T-helper 2 cell (primary cell): ENCODE data around the gene IGF2BP3.
A peak's percentile ranks its signal among the peaks of the same experiment; 100 is the strongest.

Experiments used
- DNase-seq, 5 experiments: peaks; one replicate each; pipeline versions ENCODE4 v3.0.0 to v3.0.0-alpha.2; 2012 to 2022

IGF2BP3 gene

GRCh38 chr7:23472046-23472445, 1.8 kb upstream of the IGF2BP3 start:
- no peak for DNase-seq

GRCh38 chr7:23471106-23471859, 992 bp upstream of the IGF2BP3 start:
- peak in 2 of 5 experiments; percentile 27 to 91 for DNase-seq

- DNase-seq = no peak
Measured at GRCh38 chr7:23469961-23470250, 385 bp downstream of the IGF2BP3 start.

DNA sequence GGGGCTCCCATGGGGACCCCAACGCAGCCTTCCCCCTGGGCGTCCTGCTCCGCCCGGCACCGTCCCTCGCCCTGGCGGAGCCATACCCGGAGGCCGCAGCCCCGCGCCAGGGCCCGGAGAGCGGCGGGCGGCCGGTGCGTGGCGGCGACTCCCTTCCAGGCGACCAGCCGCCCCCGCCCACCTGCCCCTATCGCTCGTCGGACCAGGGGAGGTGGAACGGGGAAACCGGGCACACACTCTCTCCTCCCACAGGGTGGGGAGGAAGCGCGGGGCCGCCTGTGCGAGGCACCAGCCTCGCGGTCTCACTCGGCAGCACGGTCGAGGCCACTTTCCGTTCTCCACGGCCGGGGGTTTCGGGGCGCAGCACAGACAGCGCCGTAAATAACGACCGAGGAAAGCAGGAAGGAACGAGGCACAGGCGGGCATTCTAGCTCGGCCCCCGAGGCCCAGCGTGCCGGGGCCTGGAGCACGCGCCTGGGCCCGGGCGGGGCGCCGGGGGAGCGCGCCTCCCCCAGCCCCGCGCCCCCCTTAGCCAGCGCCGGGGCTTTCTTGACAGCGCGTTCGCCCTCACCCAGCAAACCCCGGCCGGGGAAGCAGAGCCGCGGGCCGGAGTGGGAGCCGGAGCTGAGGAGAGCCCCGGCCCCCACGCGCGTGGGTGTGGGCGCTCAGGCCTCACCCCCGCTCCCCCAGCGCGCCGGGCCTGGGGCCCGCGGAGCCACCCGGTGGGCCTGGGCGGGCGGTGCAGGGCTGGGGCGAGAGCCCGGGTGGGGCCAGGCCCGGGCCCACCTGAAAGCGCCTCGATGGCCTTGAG, 936 bp downstream of the IGF2BP3 start:
- peak in 2 of 5 experiments; percentile 29 to 66 for DNase-seq

DNA sequence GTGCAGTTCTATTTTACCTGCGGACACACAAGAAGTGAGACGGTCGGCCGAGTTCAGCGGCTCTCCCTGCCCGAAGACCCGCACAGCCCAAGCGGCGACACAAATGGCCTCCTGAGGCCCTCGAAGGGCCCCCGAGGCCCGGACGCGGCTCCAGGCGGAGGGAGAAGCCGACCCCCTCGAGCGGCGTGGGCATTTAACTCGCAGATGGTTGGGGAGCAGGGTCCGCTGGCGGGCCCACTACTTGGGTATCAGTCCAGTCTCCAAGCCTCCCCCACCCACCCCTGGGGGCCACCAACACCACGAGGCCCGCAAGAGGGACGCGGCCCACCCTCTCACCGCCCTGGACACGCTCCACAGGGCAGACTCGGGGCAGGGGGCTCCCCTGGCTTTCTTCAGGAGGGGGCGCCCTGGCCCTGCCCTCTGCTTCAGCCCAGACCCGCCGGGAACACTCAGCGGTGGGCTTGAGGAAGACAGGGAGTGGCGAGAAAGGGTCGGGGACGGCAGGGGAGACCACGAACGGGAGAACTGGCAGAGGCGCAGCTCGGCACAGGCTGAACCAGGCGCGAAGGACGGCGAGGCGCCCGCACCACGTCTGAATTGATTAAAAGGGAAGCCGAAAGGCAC, 1.7 kb downstream of the IGF2BP3 start:
- peak in 1 of 5 experiments; percentile 36 for DNase-seq

DNA sequence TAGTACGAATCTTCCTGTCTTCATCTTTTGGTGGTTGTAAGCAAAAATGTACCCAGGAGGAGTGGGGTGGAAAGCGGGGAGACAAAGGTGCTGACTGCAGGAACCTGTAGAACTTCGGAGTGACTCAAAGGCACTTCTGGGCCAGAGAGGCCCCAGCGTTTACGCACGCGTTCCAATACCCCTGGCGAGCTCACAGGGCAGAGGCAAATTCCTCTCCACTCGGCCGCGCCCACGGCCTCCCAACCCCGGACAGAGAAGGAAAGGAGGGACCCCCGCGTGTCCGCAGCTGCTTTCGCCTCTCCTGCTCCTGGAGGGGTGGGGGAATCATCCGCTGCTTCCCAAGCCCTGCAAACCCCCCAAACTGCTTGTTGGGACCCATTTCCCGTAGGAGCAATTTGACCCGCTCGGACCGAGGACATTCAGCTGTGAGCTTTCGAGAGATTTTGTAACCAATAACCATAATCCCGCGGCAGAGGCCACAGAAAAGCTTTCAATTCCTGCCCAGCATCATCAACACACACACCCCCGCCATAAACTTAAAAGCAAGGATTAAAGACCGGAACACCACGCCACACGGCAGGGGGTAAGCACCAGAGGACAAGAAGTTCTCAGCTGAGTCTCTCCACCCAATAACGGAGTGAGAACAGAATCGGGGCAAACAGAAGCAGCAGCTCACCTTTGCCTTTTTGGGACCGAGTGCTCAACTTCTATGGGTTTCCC, 2.3 kb downstream of the IGF2BP3 start:
- peak in 1 of 5 experiments; percentile 57 for DNase-seq

GRCh38 chr7:23467291-23467805, 2.9 kb downstream of the IGF2BP3 start:
- DNase-seq = no peak

GRCh38 chr7:23462846-23463245, 7.4 kb downstream of the IGF2BP3 start:
- DNase-seq = peak in 1 of 5 experiments; percentile 62

DNA sequence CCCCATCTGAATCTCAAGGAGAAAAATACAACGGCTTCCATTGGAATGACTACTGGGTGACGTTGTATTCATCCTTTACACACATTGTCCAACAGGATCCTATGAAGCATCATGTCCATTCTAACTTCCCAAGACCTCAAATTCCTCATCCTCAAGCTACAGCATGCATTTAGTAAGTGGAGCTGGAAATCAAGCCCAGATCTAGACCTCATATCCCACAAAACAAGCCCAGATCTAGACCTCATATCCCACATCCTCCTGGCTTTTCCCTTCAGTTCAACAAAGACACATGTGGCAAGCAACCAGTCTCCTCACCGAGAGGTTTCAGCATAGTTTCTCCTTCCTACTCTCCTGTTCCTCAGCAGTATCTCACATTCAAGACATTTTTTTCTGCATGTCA, 12.2 kb downstream of the IGF2BP3 start:
- no peak for DNase-seq

DNA sequence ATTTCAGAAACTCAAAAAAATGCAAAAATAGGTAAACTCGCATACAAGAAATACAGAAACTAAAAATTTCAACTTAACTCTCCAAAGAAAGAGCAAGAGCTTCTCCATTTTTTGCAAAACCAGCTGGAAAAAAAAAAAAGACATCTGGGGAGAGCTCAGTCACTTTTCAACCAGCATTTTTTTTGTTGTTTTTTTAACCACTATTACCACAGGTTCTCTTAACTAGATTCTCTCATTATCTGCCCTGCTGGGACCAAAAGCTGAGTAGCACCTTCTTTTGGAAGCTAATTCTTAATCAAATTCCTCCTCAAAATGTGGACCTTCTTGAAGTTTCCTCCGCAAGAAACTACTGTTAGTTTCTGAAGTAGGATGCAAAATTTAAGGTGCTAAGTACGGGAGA, 14.2 kb downstream of the IGF2BP3 start:
- no peak for DNase-seq

DNA sequence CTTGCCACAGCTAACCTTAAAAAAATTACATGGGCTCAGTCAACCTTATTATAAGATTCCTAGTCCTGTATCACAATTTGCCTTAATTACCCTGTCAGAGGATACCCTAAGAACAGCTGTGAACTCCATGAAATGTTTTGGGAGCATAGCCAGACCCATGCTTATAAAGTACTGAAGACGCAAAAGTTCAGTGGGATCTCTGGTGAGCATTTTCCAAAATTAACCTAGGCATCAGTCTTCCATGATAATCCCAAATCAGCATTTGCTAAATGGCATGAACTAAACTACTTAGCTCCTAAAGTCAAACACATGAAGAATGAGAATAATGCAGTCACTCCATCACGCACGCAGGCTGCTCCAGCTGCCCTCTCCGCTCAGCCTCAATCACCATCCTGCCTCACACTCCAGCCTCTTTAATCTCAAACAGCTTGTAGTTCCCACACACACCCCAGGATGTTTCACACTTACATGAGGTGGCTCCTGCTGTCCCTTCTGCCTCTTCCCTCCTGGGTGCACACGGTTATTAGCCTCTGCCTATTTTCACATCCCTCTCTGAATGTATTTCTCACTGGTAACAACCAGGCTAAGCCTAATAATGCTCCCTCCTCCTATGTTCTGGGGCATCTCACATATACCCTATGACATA, 15.3 kb downstream of the IGF2BP3 start:
- no peak for DNase-seq

DNA sequence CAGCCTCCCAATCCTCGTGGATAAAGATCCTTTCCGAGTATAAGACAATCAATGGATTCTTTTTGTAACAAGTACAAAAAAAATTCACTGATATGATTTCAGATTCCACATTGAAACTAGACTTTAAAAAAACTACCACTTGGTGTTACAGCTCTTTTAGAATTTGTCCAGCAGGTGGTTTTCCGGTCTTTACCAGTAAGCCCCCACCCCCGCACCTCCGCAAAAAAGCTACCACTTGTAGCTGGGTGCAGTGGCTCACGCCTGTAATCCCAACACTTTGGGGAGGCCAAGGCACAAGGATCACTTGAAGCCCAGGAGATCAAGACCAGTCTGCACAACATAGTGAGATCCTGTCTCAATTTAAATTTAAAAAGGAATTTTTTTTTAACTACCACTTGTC, 19.8 kb downstream of the IGF2BP3 start:
- DNase-seq = no peak

GRCh38 chr7:23449941-23450340, 20.4 kb downstream of the IGF2BP3 start:
- DNase-seq = no peak

GRCh38 chr7:23445326-23445725, 25.0 kb downstream of the IGF2BP3 start:
- DNase-seq = no peak

DNA sequence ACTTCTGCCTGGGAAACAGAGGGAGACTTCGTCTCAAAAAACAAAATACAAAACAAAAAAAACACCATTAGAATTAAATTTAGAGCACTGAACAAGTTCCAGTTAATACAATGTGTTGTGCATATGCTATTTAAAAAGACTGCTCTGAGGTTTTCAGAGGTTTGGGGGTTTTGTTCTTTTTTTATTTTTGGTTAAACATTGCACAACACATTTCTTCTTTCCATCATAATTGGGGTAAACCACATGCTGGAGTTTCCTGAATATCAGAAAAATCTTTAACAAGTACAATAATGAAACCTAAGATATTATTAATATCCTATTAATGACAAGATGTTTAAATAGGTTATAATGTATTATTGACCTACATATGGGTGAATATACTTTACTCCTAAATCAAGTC, 26.3 kb downstream of the IGF2BP3 start:
- no peak for DNase-seq

GRCh38 chr7:23438171-23438570, 32.1 kb downstream of the IGF2BP3 start:
- no peak for DNase-seq

GRCh38 chr7:23434147-23434917, 36.0 kb downstream of the IGF2BP3 start:
- DNase-seq = peak in 1 of 5 experiments; percentile 61

DNA sequence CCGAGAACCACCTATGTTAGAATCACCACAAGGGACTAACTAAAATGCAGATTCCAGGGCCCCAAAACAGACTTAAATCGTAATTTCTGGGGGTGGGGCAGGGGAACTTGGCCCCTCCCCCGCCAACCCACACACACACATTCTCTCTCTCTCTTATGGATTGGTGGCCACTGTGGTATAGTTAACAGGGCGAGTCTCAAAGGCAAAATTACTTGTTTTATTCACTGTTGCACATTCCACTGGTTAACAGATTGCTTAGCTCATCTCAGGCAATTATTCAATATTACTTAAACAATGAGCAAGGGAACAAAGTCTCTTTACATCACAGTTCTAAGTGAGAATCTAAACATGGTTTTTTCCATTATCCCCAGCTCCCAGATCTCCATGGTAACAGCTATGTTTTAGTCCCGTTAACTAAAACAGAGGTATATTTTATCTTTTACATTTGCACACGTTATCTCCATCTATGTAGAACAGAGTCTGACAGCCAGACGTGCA, 38.5 kb downstream of the IGF2BP3 start:
- peak in 1 of 5 experiments; percentile 50 for DNase-seq

DNA sequence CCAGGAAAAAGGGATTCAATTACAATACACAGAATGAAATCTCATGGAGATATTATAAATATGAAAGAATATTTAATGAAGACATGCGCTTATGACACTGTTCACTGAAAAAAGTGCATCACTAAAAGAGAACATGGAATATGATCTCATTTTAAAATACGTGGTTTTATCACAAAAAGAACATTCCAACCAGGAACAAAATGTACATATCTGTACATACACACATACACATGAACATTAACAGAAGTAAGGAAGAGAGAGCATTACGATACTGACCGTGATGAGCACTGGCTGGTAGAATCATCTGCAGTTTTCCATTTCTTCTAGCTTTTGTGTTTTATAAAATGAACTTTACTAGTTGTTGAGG, 39.4 kb downstream of the IGF2BP3 start:
- DNase-seq = no peak

- no peak for DNase-seq
Measured at GRCh38 chr7:23426876-23427275, 43.4 kb downstream of the IGF2BP3 start.

GRCh38 chr7:23422909-23423308, 47.4 kb downstream of the IGF2BP3 start:
- no peak for DNase-seq
